NCI-H226 (cell line): ENCODE data around the gene CLDN14.
A peak's percentile ranks its signal among the peaks of the same experiment; 100 is the strongest.
"Not testable (repeated sequence)": the region's sequence is repeated elsewhere in the genome, so short reads cannot be mapped to it uniquely, and the experiment has no call there.

Experiments
- DNase-seq: peaks from one replicate; pipeline ENCODE4 v3.0.0-alpha.2; 2015

CLDN14 gene

DNA sequence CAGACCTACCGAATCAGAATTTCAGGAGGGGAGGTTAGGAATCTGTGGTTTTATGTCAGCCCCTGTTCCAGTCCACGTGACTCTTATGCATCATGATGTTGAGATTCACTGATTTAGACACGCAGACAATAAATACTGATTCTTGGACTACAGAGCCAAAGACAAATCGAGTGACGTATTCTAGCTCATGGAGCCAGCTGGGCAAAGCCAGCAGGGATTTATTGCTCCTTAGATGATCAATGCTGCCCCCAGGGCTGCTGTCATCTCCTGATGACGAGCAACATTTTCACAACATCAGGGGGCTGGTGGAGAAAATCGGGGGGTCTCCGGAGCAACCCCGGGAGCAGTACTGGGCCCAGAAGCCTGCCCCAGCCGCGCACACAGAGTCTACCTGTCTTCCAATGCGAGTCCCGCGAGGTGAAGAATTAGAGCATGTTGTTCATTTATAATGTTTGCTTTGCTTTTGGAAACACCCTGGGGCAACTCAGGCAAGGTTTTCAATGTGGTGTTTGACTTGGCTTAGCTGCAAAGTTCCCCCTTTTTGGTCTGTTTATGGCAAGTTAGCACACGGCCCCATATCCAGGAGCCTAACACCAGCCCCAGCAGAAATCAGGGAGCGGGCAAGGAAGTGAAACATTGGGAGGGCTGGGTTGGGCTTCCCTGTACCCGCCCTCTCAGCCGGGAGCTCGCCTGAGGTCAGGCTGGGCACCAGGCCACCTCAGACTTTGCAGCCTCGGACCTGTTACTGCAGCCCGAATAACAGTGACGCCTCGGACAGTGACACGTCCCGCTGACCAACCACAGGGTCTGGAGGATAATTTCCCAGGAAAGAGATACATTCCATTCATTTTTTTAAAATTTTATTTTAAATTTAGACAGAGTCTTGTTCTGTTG, 19.9 kb upstream of the CLDN14 start:
- no peak for DNase-seq

DNA sequence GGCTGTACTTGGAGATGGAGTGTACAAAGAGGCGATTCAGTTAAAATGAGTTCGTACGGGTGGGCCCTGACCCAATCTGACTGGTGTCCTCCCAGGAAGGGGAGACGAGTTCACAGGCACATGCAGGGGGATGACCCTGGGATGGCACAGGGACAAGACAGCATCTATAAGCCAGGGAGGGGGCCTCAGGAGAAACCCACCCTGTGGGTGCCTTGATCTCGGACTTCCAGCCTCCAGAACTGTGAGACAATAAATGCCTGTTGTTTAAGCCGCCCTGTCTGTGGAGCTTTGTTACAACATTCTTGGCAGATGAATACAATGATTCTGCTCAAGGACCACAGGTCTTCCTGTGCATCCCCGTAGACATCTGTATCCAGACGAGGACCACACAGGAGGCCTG, 14.6 kb upstream of the CLDN14 start:
- DNase-seq, result no peak

DNA sequence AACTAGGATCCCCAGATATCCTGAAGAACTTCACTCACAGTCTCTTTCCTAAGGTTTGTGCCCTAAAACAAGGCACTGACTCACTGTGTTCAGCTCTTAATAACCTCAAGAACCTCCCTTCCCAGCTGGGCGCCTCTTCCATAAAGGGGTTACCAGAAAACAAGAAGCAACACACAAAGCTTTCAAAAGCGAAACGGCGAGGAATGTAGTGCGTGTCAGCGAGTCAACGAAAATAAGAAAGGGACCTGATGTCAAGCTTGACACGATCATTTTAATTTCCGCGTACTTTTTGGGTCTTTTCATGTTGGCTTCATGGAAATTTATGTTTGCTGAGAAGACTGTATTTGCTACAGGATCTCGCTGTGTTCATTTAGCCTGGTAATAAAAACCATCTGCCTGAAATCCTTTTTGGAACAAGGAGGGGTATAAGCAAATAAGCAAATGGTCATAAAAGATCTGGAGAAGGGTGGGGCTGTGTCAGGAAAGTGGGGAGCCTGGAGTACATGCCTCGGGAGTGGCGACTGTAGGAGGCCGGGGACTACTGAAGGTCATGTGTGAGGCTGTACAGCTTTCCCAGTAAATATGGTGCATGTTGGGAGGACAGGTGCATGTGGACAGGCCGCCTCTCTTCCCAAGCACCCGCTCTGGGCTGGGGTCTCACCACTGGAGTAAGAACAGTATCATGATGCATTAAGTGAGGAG, 11.4 kb upstream of the CLDN14 start:
- DNase-seq, result no peak

DNA sequence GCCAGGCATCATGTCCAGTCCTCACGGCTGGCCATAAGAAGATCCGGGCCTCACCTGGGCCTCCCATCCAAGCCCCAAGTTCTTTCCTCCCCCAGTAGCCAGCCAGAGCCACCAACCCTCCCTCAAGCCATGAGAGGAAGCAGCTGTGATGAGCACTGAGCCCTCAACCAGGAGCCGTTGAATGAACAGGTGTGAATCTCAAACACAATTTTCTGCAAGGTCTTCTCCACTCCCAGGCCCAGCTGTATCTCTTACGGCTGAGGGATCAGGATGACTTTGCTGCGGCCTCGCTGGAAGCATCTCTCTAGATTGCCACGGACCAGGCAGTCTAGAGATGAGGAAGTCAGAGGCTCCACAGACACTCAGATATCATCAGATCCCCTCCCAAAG, 9.8 kb upstream of the CLDN14 start:
- DNase-seq, result no peak

DNA sequence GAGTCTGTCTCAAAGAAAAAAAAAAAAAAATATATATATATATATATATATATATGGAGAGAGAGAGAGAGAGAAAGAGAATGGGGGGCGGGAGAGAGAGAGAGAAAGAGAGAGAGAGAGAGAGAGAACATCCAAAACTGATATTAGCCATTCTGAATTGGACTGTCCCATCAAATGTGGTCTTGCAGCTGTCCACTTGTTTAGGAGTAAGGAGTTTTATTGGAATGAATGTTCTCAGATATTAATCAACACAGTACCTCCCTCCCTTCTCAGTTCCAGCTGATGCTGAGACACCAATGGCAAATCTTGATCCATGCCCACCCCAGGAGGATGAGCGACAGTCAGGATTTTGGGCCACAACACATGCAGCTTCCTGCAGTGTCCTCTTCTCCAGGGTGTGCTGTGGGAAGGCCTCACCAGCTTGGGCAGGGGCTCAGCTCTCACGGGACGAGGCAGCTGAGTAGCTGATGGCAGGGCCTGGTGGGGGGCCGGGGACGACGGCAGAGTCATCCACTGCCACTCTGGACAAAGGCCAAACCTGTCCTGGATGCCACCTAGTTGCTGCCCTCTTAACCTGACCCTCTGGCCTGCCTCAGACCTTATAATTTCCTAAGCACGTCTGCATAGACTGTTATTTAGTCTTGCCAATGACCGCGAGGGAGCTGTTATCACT, 9.3 kb upstream of the CLDN14 start:
- DNase-seq, result no peak

DNA sequence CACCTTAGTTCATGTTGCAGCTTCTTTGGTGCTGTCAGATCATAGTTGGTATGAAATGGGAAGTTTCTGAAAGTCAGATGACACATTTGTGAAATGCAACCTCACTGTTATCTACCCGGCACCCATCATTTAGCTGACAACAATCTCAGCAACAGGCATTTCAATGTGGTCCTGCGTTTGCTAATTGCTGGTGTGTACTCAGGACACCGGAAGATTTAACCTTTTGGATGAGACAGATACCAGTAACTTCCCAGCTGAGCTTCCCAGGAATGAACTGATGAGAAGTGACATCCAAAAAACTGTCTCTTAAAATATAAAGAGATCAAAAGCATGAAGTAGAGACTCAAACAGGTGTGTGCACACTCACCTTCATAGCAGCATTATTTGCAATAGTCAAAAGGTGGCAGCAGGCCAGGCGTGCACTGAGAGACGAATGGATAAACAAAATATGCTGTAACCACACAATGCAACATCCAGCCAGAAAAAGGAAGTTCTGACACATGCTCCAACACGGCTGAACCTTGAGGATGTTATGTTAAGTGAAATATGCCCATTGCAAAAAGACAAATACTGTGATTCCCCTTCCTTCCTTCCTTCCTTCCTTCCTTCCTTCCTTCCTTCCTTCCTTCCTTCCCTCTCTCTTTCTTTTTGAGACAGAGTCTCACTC, 7.9 kb upstream of the CLDN14 start:
- DNase-seq, result no peak

DNA sequence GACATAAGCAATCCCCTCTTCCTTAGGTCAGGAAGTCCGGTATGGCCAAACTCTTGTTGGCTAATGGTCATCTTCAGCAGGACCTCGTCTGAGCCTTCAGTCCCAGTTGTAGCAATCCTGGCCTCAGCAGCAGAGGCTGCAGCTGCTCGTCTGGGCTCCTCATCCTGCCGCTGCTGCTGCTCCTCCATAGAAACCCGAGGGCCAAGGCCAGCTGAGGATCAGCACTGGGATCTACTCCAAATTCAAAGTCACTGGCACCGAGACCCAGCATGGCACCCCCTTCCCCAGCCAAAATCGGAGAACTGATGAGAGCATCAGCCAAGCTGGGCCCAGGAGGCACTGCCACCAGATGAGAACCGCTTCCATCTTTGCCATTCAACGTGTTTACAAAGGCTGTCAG, 6.3 kb upstream of the CLDN14 start:
- DNase-seq, result no peak

DNA sequence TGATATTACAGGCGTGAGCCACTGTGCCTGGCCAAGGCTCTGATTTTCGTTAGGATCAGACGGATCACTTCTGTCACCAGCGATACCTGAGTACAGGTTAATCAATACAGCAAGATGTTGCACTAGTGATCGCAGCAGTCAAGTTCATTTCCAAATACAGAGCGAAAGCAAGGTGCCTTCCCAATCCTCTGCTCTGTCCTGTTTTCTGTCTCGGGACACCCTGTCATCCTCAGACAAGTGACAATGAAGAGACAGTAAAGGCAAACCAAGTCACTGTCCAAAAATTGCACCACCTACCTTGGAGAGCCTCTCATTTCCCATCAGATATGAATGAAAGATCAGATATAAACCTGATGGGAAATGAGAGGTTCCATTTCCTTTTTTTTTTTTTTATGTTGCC, 5.6 kb upstream of the CLDN14 start:
- no peak for DNase-seq

DNA sequence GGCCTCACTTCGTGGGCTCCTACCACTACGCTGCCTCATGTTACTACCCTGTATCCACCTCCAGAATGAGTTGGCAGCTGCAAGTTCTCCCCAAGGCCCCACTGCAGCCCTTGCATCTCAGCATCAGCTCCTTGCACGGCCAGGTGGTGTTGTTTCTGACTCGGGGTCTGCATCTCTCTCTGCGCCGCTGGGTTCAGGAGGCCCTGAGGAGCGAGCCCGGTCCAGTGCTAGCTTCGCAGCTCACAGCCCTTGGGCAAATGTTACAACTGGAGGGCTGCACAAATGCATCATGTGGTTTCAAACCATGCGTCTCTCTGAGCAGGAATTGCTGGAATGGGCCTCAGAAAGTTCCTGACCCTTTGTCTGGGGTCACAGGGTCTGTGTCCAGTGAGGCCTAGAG, 3.2 kb upstream of the CLDN14 start:
- DNase-seq, result no peak

DNA sequence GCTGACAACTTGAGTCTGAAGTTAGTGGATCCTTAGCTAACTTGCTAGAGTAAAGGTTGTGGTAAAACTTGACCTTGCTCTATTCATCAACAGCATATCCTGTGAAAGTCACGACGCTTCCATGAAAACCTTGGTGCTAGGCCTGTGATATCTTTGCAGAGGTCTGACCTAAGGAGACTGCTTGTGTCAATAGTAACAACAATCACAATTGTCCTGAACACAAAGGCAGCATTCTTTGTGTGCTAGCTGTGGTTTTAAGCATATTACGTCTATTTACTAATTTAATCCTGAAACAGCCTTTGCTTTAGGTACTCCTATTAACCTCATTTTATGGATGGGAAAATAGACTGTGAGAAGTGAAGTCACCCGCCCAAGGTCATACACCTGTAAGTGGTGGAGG, 2.8 kb upstream of the CLDN14 start:
- DNase-seq, result no peak

DNA sequence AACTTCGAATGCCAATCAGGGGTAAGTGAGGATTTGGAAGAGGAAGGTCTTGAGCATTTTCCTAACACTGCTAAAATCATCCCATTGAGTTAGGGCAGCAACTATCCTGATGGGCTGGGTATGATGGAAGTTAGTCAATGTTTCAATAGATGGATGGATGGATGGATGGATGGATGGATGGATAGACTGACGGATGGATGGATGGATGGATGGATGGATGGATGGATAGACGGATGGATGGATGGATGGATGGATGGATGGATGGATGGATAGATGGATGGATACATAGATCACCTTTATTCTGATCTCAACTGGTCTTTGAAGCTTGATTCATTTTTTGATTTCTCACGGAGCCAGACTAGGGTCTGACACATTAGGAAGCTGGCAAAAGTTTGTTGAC, 2.3 kb upstream of the CLDN14 start:
- no peak for DNase-seq

DNA sequence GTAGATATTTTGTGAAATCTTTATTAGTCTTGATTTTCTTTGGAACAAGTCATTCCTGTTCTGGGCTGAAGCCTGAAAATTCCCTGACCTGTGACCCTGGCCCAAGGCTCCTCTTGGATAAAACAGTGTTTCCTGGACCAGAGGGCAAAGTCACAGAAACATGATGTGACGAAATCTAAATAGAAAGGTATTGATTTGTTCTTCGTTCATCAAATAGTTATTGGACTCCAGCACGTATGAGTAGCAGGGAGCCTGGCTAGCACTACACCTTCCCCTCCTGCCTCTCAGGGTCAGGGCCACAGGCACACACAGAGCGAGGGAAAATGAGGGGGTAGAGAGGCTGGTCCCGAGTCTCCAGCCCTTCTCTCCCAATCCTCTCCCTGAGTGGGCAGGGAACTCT, 1.7 kb upstream of the CLDN14 start:
- no peak for DNase-seq

DNA sequence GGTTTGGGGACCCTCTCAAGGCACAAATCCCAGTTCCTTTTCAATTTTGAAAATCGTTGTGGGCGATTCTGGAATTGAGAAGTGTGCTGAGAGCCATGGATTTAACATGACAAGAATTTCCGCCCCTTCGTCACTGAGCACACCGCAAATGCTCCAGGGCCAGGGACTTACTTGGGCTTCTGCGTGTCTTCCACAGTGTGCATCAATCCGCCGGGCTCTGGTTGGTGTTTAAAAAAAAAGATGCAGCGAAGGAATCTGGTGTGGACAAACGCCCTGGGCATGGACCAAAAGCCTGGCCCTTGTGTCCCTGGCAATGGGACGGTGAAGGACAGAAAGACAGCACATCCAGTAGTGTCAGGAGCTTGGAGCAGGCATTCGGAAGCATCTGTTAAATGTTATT, 696 bp upstream of the CLDN14 start:
- no peak for DNase-seq

DNA sequence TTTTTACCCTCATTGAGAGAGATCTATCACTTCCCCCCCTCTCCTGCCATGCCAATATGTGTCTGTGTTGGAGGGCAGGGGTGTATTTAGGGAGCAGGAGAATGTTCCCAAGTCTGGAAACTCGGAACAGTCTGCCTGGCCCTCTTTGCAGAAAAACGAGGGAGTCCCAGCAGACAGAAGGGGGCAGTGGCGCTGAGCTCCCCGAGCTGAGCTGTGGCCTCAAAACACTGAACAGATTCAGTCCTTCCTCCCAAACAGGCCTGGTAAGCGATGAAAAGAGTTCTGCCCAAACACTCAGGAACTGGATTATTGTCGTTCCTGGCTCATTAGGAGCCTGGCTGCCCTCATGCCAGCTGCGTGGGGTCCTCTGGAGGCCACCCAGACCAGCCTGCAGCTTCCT, 981 bp downstream of the CLDN14 start:
- DNase-seq, result no peak

DNA sequence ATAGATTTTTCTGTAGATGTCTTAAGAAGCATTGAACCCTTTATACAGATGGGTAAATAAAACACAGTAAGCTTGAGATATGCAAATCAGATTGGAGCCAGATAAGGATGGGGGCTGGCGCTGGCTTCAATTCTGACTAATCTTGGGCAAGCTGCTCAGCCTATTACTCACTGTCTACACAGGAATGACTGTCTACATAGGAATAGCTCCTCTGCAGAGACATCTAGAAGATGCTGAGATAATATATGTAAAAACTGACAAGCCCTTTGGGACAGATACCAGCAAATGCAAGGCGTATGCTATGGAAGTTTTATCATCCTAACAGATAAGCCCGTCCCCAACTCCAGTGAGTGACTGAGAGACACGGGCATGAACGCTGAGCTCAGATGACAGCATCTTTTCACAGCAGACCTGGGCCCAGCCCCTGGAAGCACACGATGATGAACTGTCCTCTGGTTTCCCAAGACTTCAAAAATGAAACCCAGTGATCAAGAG, 1.7 kb downstream of the CLDN14 start:
- peak; percentile 70 for DNase-seq

DNA sequence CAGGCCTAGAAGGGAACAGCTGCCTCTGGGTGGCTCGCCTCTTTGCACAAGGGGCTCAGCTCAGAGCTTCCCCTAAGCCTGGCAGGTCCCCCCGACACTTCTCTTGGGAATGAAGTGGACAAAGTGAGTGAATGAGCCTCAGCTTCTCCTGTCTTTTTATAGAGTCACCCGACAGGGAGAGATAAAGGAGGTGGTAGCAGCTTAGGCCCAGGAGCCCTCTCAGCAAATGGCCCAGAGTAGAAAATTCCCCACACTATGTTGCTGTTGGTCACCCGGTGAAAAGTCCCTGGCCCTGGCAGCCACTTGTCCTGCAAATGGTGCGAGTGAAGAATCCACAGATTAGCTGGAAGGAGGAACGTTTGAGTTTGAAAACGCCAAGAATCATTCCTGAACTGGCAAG, 2.4 kb downstream of the CLDN14 start:
- no peak for DNase-seq

DNA sequence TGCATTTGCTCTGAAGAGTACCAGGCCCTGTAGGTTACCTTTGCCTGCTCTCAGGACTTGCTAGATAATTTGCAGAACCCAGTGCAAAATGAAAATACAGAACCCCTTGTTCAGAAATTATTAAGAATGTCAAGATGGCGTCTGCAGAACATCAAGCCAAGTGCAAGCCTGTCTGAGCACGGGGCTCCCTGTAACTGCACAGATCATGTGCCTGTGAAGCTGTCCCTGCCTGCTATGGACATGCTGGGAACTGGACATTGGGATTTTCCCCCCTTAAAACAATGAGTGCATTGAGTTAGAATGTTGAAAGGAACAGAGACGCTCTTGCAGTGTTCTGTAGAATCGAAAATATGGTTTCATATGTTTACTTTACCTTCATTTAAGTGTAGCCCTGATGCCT, 2.9 kb downstream of the CLDN14 start:
- no peak for DNase-seq

DNA sequence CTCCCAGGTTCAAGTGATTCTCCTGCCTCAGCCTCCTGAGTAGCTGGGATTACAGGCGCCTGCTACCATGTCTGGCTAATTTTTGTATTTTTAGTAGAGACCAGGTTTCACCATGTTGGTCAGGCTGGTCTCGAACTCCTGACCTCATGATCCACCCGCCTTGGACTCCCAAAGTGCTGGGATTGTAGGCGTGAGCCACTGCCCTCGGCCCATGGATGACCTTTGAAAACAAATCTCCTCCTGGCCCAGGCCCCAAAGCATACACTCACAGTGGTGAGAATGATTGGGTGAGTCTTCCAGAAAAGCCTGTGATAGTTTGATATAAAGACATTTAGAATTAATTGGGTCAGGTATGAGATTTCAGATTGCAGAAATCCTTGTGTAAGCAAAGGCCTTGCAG, 3.4 kb downstream of the CLDN14 start:
- DNase-seq, result not testable (repeated sequence)

DNA sequence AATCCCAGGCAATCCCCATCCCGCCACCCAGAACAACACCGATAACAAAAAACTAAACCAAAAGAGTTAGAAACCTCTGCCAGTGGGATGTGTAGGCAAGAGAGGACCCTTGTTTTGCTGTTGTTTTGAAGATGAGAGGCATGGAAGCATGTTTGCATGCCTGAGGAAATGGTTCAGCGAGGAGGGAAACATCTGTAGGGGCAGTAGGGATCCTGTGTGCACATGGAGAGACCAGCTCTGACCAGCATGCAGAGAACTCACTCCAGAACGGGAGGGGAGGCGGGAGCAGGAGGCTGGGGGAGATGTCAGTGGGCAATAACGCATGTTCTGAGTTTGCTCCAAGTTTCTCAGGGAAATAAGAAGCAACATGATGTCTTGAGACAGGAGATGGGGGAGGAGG, 5.3 kb downstream of the CLDN14 start:
- no peak for DNase-seq

DNA sequence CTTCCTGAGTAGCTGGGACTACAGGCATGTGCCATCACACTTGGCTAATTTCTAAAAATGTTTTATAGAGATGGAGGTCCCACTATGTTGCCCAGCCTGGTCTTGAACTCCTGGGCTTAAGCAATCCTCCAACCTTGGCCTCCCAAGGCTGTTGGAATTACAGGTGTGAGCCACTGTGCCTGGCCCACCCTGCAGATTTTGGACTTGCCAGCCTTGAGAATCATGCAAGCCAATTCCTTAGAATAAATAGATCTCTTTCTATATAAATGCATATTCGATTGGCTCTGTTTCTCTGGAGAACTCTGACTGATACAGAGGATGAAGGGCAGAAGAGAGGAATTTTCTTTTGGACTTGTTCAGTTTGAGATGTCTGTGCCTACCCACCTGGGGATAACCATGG, 6.7 kb downstream of the CLDN14 start:
- DNase-seq, result no peak

DNA sequence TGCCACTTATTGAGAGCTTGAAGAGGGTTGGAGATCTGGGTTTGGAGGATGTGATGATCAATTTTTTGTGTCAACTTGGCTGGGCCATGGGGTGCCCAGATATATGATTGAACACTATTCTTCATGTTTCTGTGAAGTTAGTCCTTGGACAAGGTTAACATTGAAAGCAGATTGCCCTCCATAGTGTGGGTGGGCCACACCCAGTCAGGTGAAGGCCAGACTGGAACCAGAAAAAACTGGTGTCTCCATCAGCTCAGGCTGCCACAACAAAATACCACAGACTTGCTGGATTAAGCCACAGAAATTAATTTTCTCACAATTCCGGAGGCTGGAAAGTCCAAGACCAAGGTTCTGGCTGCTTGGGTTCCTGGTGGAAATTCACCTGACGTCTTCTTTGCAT, 7.5 kb downstream of the CLDN14 start:
- DNase-seq, result no peak

DNA sequence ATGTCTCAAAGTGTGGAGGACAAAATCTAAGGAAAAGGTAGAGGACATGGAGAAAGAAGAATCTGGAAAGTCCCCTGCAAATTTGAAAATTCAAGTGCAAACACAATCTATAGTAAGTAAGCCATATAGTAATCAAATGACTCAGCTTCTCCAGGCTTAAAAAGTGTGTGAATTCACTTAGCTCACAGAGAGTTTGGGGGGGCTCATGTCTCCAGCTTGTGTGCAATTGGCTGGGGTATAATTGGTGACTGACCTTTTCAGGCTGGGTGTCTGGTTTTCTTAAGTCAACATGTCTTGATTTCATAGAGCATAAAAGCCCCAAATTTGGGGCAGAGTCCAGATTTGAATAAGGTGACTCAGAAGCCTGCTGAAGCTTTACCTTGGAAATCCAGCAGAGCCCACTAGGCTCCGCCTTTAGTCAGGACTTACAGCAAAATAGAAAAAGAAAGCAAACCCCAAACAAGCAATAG, 8.6 kb downstream of the CLDN14 start:
- DNase-seq, result no peak

DNA sequence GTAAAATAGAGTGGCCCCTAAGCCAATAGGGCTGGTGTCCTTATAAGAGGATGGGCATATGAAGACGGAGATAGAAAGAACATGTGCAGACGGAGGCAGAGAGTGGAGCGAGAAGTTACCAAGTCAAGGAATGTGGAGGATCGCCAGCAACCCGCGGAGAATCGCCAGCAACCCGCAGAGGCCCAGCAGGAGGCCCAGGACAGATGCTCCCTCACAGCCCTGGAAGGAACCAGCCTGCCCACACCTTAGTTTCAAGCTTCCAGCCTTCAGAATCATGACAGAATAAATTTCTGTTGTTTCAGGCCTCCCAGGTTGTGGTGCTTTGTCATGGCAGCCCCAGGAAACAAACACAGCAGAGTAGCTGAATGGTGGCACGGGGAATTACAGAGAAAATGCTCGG, 9.6 kb downstream of the CLDN14 start:
- no peak for DNase-seq
